ENCODE data around the gene NPC2.

GRCh38 chr14:74517731-74518130 lies 24.6 kb upstream of the NPC2 start:
- no peak for TF ChIP-seq POLR2A (IDR thresholded peaks at IDR 0.05)
- no peak for TF ChIP-seq CTCF (IDR thresholded peaks at IDR 0.05)
- TF ChIP-seq POLR2AphosphoS5 (IDR thresholded peaks at IDR 0.05), result no peak
- no peak for TF ChIP-seq EP300 (IDR thresholded peaks at IDR 0.05; ENCODE audit: low read depth)
